Activated CD4-positive, CD25-positive, alpha-beta regulatory T cell treated with anti-CD3 and anti-CD28 coated beads, Interleukin-2, amount 50 U/mL, for 72 hours (primary cell): Measurements from ENCODE around the gene SCYGR3.

Experiments
- DNase-seq: peaks from one replicate; pipeline ENCODE4 v3.0.0; 2021

The SCYGR3 gene, protein sequence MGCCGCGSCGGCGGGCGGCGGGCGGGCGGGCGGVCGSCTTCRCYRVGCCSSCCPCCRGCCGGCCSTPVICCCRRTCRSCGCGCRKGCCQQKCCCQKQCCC

DNA sequence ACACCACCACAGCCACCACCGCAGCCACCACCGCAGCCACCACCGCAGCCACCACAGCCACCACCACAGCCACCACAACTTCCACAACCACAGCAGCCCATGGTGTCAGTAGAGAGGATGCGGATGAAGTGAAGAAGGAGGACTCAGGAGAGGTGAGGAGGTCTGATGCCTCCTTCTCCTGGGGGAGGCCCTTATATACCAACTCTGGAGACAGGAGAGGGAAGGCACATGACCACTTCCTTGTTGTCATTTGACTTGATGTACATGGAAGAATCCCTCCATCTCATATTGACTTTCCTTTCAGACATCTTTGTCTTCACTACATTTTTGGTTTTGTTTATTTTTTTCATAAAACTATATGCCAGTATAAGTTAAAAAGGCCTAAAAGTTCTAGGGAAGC, at the start of gene SCYGR3:
Gene SCYGR3 (minus strand): TSS at position 101 of the 400 bp plus-strand sequence. CDS start 0 bp downstream, at position 101.
- DNase-seq = no peak

DNA sequence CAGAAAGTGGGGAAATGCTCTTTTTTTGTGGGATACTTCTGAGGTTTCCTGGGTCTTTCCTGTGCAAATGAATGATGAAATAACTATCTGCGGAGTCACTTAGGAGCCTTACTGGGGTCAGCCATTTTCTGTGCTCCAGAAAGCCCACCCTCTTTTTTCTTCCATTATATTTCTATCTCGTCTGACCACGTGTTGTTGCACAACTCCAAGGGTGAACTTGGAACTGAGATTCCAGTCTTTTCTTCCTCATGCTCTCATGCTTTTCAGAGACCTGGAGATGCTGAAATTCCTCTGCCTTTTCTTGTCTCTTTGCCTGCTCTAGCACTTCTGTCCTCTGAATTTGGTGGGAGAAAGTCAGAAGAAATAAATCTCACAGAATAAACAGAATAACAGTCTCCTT, 47.2 kb upstream of the SCYGR3 start:
- no peak for DNase-seq

DNA sequence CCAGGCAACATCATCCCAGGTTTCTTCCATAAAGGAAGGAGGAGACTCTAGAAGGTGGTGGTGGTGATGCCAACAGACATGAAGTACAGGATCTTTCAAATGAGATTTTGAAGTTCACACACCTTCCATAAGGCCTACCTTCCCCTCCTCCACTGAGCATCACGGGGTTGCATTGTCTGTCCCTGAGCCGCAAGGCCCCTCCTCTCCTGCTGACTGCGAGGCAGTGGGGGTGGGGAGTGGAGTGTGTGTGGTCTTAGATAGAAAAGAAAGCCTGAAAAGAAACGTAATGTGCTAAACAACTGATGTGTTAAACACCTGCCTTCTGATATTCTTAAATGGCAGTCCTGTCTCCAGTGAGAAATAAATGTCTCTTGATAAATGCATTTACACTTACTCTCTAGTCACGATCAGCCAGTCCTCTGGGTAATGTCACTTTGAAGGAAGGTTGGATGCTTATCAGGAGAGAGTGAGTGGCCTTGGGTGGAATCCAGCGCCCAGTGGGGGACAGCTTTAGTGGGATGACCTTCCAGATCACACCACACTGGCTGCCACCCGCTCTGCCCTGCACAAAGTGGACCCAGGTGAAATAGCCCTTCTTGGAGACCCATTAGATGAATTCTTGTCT, 46.5 kb upstream of the SCYGR3 start:
- no peak for DNase-seq

DNA sequence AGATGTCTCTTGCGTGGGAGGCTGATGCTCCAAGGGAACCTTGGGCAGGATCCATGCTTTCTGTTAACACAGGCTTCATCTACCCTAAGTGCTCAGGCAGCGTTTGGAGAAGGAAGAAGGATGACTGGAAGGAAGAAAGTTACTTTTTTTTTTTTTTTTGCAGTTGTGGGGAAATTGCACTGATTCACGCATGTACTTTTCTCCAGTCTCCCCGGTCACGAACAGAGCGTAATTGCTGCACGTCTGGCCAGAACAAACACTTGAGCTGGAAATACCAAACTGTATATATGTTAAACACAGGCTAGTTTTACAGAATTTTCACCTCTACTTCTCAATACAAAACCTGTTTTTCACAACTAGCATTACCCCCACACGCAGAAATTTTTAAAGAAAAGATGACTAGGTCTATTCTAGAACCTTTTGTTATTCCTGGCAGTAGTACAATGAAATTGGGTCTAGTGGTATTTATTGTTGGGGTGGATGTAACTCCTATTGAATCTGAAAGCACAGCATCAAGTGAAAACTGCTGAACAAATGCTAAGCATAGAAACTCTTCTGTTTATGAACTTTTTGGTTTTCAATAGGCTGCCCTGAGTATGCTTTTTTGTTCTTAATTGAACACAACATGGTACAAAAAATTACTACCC, 42.7 kb upstream of the SCYGR3 start:
- DNase-seq = no peak

DNA sequence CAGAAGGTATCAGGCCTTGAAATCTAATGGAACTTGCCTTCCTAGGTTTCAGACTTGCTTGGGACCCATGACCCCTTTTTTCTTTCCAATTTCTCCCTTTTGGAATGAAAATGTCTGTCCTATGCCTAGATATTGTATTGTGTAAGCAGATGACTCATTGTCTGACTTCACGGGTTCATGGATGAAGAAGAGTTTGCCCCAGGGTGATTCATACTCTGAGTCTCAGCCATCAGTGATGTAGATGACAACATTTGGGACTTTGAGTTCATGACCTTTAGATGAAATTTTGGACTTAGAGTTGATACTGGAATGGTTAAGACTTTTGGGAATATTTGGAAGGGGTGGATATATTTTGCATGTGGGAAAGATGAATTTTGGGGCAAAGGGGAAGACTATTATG, 40.8 kb upstream of the SCYGR3 start:
- no peak for DNase-seq

DNA sequence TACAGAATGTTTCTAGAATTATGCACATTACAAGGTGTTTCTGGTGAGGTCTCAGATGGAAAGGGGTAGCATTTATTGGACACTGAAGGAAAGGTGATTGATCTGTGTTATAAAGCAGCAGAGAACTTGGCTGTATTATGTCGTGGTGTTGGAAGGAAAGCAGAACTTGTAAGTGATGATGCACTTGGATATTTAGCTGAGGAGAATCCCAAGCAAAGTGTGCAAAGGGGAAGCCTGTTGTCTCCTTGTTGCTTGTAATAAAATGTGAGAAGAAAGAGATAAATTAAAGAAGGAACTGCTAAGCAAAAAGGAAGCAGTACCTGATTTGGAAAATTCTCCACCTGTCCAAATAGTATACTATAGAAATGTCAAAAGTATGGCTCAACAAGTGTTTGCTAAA, 39.8 kb upstream of the SCYGR3 start:
- no peak for DNase-seq

DNA sequence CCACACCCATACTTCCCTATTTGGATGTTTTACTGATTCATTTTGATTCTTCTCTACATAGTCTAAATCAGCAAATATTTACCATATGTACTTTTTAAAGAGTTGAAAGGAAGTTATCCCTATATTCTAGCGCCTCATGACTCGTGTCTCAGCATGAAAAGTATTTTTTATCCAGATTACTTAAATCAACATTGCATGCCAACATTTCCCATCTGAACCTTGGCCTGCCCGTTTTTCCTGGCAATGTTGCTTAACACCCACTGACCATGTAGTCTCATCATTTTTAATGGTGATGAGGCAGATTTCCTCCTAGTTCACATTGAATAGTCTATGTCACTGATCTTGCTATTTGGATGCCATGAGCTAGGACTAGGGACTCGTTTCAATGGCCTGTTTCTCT, 38.8 kb upstream of the SCYGR3 start:
- DNase-seq = no peak

DNA sequence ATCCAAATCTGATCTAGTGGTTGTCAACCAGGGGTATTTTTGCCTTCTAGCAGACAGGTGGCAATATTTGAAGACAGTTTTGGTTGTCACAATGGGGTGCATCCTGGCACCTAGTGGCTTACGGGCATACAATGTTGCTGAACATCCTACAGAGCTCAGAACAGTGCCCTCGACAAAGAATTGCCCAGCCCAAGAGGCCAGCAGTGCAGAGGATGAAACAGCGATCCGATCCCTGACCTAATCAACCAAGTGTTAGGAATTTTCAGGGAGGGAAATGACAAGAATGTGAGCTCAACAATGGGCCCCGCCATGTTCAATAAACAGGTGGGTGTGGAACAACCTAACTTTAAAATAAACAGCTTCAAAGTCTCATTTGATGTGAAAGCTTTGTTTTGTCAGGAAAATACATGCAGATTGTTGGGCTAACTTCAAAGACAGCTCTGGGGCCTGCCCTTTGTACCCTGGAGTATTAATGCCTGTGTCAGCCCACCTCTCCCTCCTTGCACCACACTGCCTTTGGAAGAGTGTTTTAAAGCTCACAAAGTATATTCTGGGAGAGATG, 29.4 kb upstream of the SCYGR3 start:
- DNase-seq = no peak

DNA sequence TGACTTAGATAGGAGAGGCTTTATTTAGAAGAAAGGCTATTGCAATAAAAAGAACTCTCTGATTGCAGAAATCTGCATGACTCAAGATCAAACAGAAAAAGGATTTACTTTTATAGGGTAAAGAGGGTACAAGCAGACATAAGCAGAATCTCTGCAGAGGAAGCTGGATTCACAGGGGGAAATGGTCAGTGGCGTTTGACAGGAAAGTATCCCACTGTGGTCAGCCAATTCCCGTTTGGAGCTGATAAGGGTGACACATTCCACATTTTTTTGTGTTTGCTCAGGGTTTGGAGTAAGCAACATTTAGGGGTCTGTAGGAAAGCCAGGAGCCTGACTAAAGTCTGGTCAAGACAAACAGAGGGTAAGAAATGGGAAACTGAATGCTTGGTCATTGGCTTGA, 28.0 kb upstream of the SCYGR3 start:
- no peak for DNase-seq

DNA sequence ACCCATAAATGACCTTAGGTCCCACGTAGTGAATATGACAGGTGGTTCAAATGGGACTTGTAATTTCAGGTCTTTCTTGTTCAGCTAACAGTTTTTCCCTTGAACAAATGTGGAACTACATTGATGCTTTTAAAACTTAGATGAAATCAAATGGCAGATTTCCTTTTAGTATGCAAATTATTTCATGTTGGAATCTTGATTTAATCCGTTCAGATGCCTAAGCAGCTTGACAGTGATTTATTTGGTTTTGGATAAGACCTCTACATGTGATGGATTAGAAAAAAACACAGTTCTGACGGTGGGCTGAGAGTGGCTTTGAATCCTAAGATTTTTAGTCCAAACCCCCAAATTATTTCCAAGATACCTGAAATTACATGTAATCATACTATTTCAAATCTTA, 19.6 kb upstream of the SCYGR3 start:
- DNase-seq = no peak

DNA sequence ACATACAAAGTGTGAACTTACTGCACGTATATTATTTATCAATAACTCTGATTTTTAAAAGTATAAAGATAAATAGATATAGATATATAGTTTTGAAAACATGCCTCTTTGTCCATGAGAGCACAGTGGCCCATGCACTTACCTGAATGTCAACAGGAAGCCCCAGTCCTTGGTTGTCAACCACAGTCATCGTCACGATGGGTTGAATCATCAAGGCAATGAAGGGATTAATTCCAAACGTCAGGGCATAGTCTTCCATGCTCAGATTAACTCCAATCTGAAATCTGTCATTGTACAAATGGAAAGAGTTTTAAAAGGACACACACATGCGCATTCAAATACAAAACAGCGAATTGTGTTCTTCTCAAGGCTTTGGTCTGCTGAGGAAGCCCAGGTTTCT, 18.2 kb upstream of the SCYGR3 start:
- DNase-seq = no peak

DNA sequence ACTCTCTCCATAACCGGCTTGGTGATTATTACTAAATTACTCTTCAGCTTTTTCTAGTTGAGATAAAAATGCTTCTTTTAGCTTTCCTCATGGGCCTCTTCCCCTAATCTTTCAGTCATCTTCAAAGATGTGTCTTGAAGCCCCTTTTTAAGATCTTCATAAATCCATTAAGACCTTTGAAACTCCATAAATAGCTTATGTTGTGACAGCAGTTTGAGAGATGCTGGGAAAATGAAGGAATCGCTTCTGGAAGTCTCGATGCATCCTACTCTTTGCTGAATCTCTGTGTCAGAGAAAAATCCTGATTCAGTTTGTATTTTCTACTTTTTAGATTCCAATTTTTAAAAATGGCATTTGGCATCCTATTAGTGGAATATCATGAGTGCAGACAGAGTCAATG, 15.7 kb upstream of the SCYGR3 start:
- DNase-seq = no peak

DNA sequence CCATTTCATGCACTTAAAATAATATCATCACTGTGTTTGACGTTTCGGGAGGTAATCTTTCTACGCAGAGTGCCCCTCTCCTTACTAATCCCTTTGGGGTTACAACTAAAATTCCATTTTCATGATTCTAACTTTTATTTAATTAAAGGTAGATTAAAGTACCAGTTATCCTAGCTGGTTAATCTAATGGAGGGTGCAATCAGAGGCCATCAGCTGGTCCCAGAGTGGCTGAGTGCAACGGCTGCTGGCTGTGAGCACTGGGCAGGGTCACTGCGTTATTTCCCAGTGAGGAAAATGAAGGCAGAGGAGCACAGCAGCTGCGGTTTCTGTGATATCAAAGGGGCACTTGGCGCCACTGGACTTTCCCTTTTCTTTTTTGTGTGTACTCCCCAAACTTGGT, 14.8 kb upstream of the SCYGR3 start:
- DNase-seq = no peak

DNA sequence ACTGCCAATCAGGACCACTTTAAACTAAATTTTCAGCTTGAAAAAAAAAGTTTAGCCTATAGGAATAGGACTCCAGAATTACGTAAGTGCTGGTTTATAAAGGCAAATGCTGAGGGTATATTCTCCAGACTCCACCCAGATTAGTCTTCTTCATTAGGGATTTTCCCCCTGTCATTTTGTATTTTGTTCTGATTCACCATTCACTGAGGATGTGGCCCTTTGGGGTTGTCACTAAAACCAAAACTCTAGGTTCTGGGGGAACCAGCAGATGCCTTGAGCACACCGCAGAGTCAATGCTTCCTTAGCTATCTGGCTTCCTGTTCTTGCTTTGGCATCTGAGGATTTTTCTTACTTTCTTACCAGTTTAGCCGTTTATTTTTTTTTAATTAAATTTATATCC, 13.1 kb upstream of the SCYGR3 start:
- no peak for DNase-seq

DNA sequence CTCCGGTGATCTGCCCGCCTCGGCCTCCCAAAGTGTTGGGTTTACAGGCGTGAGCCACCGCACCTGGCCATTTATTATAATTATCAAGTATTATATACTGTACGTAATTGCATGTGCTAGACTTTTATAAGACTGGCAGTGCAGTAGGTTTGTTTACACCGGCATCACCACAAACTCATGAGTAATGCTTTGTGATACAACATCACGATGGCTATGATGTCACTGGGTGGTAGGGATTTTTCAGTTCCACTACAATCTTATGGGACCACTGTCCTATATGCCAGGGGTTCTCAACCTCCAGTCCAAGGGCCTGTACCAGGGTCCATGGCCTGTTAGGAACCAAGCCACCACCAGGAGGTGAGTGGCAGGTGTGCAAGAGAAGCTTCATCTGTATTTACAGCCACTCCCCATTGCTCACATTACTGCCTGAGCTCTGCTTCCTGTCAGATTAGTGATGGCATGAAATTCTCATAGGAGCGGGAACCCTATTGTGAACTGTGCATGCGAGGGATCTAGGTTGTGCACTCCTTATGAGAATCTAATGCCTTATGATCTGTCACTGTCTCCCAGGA, 12.0 kb upstream of the SCYGR3 start:
- no peak for DNase-seq

DNA sequence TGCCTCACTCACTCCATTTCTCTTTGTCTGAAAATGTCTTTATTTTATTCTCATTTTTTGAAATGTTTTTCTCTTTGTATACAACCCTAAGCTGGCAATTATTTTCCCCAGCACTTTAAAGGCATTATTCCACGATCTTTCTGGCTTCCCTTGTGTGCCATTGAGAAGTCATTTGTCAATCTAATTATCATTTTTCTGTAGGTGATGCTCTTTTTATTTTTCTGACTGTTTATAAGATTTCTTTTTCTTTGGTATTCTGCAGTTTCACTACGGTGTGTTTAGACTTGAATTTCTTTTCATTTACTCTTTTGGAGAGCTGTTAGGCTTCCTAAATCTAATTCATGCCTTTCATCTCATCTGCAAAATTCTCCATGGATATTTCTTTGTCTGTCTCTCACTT, 10.8 kb upstream of the SCYGR3 start:
- no peak for DNase-seq

DNA sequence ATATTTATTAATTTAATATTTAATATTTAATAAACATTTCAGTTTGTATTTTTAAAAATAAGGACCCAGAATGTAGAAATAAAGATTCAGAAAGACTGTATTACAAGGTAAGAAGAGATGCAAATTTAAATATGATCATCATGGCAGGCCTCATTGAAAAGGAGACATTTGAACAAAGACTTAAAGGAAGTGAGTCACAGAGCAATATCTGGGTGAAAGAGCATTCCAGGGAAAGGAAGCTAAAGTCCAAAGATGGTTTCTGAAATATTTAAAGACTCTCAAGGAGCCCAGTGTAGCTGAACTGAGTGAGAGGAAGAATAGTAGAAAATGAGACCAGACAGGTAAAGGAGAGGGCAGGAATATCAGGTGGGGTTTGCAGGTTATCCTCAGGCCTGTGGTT, 8.6 kb upstream of the SCYGR3 start:
- no peak for DNase-seq

DNA sequence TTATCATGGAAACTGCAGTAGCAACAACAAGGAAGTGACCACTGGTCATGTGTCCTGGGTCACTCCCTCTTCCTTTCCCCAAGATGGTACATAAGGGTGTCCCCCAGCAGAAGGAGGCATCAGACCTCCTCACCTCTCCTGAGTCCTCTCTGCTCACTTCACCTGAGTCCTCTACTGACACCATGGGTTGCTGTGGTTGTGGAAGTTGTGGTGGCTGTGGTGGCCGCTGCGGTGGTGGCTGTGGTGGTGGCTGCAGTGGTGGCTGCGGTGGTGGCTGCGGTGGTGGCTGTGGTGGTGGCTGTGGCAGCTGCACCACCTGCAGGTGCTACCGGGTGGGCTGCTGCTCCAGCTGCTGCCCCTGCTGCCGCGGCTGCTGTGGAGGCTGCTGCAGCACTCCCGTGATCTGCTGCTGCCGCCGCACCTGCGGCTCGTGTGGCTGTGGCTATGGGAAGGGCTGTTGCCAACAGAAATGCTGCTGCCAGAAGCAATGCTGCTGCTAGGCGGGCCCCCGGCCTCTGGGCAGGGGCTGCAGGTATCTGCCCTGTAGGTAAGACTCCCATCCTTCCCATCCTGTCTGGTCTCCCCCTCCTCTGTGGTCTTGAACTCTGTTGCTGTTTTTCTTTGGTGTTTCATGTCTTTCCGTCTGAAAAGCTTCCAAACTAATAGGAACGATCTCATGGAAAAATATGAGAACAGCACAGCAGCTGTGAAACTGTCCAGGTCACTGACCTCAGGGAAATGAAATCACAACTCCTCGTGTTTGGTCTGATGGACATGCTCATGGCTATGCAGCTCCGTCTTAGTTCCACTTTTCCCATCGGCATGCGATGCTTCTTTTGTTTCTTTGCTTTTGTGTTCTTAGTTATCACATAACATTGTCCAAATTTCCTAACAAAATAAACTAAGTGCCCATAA, 2.9 kb upstream of the SCYGR3 start, which contains the start of gene SCYGR4:
Gene SCYGR4 (plus strand): TSS at position 183 of the 915 bp plus-strand sequence. CDS start 0 bp downstream, at position 183.
- DNase-seq = no peak

DNA sequence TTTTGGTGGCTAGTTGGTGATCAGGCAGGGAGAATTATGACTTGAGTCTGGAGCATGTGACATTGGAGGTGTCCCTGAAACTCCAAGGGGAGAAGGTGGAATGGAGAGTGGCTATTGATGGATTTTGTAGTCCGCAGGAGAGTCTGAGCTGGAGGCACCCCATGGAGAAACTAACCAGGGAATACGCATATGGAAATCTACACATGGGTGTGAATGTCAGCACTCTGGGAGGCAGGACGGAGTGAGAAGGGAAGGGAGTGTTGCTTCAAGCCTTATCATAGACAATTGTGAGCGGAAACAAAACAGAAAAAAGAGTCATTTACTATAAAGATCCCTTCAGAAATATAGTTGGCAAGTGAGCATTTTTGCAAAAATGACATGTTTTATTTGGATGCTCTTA, 2.0 kb upstream of the SCYGR3 start:
- no peak for DNase-seq

DNA sequence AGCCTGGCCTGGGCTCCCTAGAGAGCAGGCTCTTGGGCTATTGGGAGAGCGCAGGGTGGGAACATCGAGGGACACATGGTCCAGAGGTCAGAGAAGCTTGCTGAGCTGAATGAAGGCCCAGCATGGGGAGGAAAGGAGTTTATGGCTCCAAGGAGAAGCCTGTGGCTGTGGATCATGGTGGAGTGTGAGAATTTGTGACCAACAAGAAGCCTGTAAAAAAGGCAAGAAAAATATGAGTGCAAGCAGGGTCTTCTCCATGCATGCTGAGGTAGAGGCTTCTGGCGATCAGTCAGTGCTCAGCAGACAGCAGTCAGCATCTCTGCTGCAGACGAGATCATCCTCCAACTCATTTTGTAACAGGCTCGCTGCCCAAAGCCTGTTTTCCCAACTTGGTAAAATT, 1.3 kb upstream of the SCYGR3 start:
- DNase-seq = no peak

DNA sequence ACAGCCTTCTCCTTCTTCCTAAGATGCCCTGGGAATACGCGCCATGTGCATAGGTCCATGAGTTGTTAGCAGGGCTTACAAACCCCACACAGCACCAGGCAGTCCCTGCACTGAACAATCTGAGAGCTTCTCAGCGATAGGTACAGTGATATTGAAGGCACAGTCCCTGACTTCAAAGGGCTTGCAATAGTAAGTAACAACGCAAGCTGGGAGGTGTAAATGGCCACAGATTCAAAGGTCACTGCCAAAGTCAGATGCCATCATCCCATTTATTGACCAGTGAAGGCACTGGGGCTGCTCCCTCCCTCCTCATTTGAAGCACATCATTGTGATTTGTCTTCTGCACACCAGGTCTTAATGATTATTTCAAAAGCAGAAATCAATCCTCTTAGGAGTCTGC, 541 bp upstream of the SCYGR3 start:
- no peak for DNase-seq

DNA sequence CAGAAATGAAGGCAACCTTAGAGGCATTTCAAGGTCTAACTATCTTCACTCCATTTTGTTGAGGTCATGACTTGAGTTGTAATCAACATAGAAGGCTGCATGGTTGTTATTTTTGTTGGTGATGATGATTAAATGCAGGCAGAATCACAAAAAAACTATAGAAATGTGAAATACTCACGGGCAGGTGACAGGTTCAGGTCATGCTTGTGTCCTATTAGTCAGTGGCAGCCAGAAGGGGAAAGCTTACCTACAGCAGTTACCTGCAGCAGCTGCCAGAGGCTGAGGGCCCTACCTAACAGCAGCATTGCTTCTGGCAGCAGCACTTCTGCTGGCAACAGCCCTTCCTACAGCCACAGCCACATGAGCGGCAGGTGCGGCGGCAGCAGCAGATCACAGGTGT, 394 bp downstream of the SCYGR3 start:
- no peak for DNase-seq

DNA sequence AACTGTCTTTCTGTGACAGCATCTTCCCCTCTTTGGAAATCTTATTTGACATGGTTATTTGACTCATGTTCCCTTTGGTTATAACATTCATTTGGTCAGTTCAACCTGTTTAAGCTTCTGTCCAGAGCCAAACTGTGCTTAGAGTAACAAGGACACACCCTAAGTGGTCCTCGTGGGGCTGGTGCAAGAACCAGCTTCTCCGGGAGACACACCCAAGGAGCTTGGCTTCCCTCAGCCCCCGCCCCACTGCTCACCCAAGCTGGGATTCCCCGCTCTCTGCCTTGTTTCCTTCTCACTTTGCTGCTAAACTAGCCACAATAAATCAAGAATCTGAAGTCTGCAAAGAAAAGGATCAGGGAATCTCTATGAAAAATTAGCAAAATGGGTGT, 1.4 kb downstream of the SCYGR3 start:
- no peak for DNase-seq
